ENCODE results near the gene ADAMTSL5. TPM values are rescaled to one million over a fixed set of nuclear protein-coding genes. Genes with fewer than 3 reads are reported as not detected.

The ADAMTSL5 gene
- total and polyA plus RNA-seq, 2 of the 8 experiments (the other 6 are each of a cell fraction or from before 2014, with no cell fraction given), result 0.82 to 0.99 TPM

GRCh38 chr19:1553415-1553814 is 40.6 kb upstream of the ADAMTSL5 start:
- no peak overlapping the region for H3K27ac ChIP-seq (ENCODE audit: low read depth, low read length)
- no peak overlapping the region for H3K4me2 ChIP-seq (ENCODE audit: insufficient read depth in 1 of 2, low read depth in 2 of 2, low read length in 2 of 2)
- H3K79me2 ChIP-seq (ENCODE audit: control insufficient read depth in 1 of 2, insufficient read depth in 2 of 2, low read length in 2 of 2), result peaks cover 0 to under 1% of the 10 kb centered on the region in 2 experiments; a peak in 1 of 4 replicates
- H4K5ac ChIP-seq (ENCODE audit: insufficient read length, low read depth, low read length), result no peak overlapping the region
- H2BK20ac ChIP-seq (ENCODE audit: low read length), result no peak overlapping the region
- ChIA-PET POLR2A (ENCODE audit: partially characterized antibody) (interaction anchor here (1.2 to 1.9 kb wide), 4 partner anchors 9 to 40 kb away, joined by 3 to 6 read pairs (median 4); partner anchors contain the start of gene MBD3), CTCF (ENCODE audit: partially characterized antibody) (interaction anchor here (0.6 to 1.5 kb wide), 4 partner anchors 8 to 610 kb away, joined by 3 to 6 read pairs (median 4); partner anchors contain the start of gene DOT1L)
- no peak overlapping the region for H2BK5ac ChIP-seq (ENCODE audit: low read depth, low read length)
- H3K4ac ChIP-seq (replicated peaks; ENCODE audit: insufficient read length, low read depth, low read length), result no peak overlapping the region
- H3K36me3 ChIP-seq (ENCODE audit: control insufficient read depth in 2 of 4, insufficient read depth in 4 of 4, low read length in 3 of 4), result peaks cover 0 to 16% (median 1%) of the 10 kb centered on the region in 4 experiments; a peak in 4 of 8 replicates
- peaks cover 11% of the 10 kb centered on the region; the same call in 1 of the 2 replicates for H3K23me2 ChIP-seq (ENCODE audit: low read depth, low read length)
- H3K4me1 ChIP-seq (replicated peaks in 1 of 4; ENCODE audit: control insufficient read depth in 3 of 4, insufficient read depth in 4 of 4, low read length in 3 of 4), result no peaks in the 10 kb centered on the region
- no peak overlapping the region for H2AK5ac ChIP-seq (ENCODE audit: low read depth, low read length)
- whole genome bisulfite sequencing, 2 experiments (ENCODE audit: extremely low coverage in 1 of 2, insufficient coverage in 1 of 2, insufficient read length in 1 of 2, insufficient replicate concordance in 2 of 2, low coverage in 1 of 2, low lambda C conversion rate in 2 of 2, missing lambda C conversion rate in 1 of 2), result 90% methylated on average over 10 of the region's 10 CpGs; no CpG with 5 or more reads in 1 of the 2 experiments
- no peak overlapping the region for H2AFZ ChIP-seq (ENCODE audit: low read length)
- no peak overlapping the region for H4K91ac ChIP-seq (replicated peaks; ENCODE audit: insufficient read length, low read length)
- no peak overlapping the region for H3K18ac ChIP-seq (ENCODE audit: extremely low read depth, low read length)
- no peak overlapping the region for H3K14ac ChIP-seq (ENCODE audit: insufficient read length)
- FAIRE-seq (no peak), DNase-seq (ENCODE audit: low read depth in 1 of 2, low spot score in 2 of 2) (no peak)
- H3K27me3 ChIP-seq (replicated peaks in 1 of 4; ENCODE audit: control insufficient read depth in 3 of 4, extremely low read depth in 1 of 4, insufficient read depth in 3 of 4, low read length in 3 of 4), result no peaks in the 10 kb centered on the region
- no peaks in the 10 kb centered on the region; a peak in 1 of 4 replicates for H3K9me3 ChIP-seq (ENCODE audit: insufficient read depth in 2 of 2, low read depth in 1 of 2, low read length in 1 of 2)
- H3K23ac ChIP-seq (ENCODE audit: insufficient read length), result no peak overlapping the region
- no peak overlapping the region for H3K4me3 ChIP-seq (ENCODE audit: extremely low read depth in 1 of 4, insufficient read depth in 2 of 4, low read depth in 3 of 4, low read length in 4 of 4)
- H3K56ac ChIP-seq (replicated peaks; ENCODE audit: insufficient read length, low read depth, low read length), result no peak overlapping the region
- H4K20me1 ChIP-seq (replicated peaks in 1 of 2; ENCODE audit: control insufficient read depth in 1 of 2, insufficient read depth in 2 of 2, low read length in 2 of 2), result peaks cover 9 to 16% of the 10 kb centered on the region in 2 experiments
- H2BK15ac ChIP-seq (ENCODE audit: low read length), result no peak overlapping the region
- H3K9ac ChIP-seq (replicated peaks in 1 of 4; ENCODE audit: extremely low read depth in 1 of 4, low read depth in 3 of 4, low read length in 3 of 4), result no peak overlapping the region
- H2BK120ac ChIP-seq (replicated peaks; ENCODE audit: low read depth, low read length), result no peak overlapping the region
- no peak overlapping the region for H4K8ac ChIP-seq (ENCODE audit: extremely low read depth, insufficient read depth, low read length)
- peaks cover 3% of the 10 kb centered on the region; the same call in 1 of the 2 replicates for H3K79me1 ChIP-seq (ENCODE audit: low read depth, low read length)
- no peak overlapping the region for H2BK12ac ChIP-seq (ENCODE audit: low read depth, low read length)
- no peak for TF ChIP-seq TAF1 (IDR thresholded peaks at IDR 0.05; ENCODE audit: low read depth, low read length)
- TF ChIP-seq RAD21 (IDR thresholded peaks at IDR 0.05 in 1 of 2, conservative IDR thresholded peaks at IDR 0.05 in 1 of 2; ENCODE audit: low read depth in 2 of 2, low read length in 2 of 2), result no peak
- TF ChIP-seq ZNF274 (IDR thresholded peaks at IDR 0.05; ENCODE audit: borderline replicate concordance, extremely low read depth, low read length), result no peak
- no peak for TF ChIP-seq SUZ12 (IDR thresholded peaks at IDR 0.05; ENCODE audit: low read length)
- no peak for TF ChIP-seq EP300 (IDR thresholded peaks at IDR 0.05; ENCODE audit: borderline replicate concordance in 1 of 2, low read depth in 2 of 2, low read length in 2 of 2)
- TF ChIP-seq RBBP5 (IDR thresholded peaks at IDR 0.05; ENCODE audit: borderline replicate concordance, low read depth, low read length), result no peak
- TF ChIP-seq E2F6 (IDR thresholded peaks at IDR 0.05), result no peak
- TF ChIP-seq KDM4A (IDR thresholded peaks at IDR 0.05; ENCODE audit: low read depth, low read length, severe bottlenecking), result no peak
- TF ChIP-seq TAF7 (optimal IDR thresholded peaks at IDR 0.05; ENCODE audit: borderline replicate concordance, low read depth, low read length), result no peak
- no peak for TF ChIP-seq SIX5 (IDR thresholded peaks at IDR 0.05; ENCODE audit: low read depth, low read length)
- TF ChIP-seq ATF3 (IDR thresholded peaks at IDR 0.05; ENCODE audit: insufficient read depth, low read depth, low read length), result no peak
- no peak for TF ChIP-seq JUND (IDR thresholded peaks at IDR 0.05; ENCODE audit: low read length)
